ENCODE measurements around the gene USP49.

The USP49 gene

GRCh38 chr6:41922154-41922553, 27.0 kb upstream of the USP49 start:
- no peak for DNase-seq (ENCODE audit: low read depth)
- H3K4me3 ChIP-seq (replicated peaks; ENCODE audit: low read depth, low read length) = peak overlapping the region; percentile 98
- TF ChIP-seq, protein P1, sequence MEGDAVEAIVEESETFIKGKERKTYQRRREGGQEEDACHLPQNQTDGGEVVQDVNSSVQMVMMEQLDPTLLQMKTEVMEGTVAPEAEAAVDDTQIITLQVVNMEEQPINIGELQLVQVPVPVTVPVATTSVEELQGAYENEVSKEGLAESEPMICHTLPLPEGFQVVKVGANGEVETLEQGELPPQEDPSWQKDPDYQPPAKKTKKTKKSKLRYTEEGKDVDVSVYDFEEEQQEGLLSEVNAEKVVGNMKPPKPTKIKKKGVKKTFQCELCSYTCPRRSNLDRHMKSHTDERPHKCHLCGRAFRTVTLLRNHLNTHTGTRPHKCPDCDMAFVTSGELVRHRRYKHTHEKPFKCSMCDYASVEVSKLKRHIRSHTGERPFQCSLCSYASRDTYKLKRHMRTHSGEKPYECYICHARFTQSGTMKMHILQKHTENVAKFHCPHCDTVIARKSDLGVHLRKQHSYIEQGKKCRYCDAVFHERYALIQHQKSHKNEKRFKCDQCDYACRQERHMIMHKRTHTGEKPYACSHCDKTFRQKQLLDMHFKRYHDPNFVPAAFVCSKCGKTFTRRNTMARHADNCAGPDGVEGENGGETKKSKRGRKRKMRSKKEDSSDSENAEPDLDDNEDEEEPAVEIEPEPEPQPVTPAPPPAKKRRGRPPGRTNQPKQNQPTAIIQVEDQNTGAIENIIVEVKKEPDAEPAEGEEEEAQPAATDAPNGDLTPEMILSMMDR (IDR thresholded peaks at IDR 0.05; ENCODE audit: low read length, missing control alignments) = no peak

- DNase-seq (ENCODE audit: low read depth) = no peak
- TF ChIP-seq, protein P1 (IDR thresholded peaks at IDR 0.05; ENCODE audit: low read length, missing control alignments) = no peak
- H3K4me3 ChIP-seq (replicated peaks; ENCODE audit: low read depth, low read length) = peak overlapping the region; percentile 98
Observed at GRCh38 chr6:41921712-41921998, 26.5 kb upstream of the USP49 start.

DNA sequence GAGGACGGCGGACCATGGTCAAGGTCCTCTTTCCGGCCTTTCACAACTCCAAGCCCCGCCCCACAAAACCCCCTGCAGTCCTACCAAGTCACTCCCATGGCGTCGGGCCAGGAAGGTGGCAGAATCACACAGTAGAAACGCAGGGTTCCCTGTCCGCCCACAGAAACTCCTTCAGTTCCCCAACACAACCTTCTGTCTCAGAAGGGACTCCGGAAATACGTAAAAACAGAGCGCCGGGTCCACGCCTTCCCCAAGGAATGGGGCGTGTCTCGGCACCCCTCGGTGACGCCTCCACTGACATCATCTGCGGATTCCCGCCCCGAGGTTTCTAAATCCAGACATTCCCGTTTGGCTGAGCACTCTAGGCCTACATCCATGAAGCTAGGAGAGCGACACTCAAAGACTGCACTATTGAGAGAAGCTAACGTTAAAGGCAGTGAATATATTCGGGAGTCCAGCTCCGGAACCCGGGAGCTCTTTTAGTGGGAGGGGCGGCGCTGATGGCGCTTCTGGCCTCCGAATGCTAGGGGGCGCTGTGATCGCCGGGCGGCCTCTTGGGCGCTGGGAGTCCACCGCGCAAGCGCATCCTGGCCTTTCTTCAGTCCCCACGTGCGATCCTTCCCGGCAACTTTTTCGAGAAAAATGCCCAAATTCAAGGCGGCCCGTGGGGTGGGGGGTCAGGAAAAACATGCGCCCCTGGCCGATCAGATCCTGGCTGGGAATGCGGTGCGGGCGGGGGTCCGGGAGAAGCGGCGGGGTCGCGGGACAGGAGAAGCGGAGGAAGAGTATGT, 25.9 kb upstream of the USP49 start, which contains the start of the genes BYSL and MED20:
Gene BYSL, plus strand, starts transcription at position 579 of the 791 bp plus-strand sequence. Its CDS starts 64 bp downstream, at position 643.
Gene MED20, minus strand, starts transcription at position 219 of the 791 bp plus-strand sequence. Its CDS starts 121 bp downstream, at position 98.
- TF ChIP-seq, protein P1 (IDR thresholded peaks at IDR 0.05; ENCODE audit: low read length, missing control alignments) = peak; percentile 86
- peak within 1 kb of the TSS; percentile 98 for H3K4me3 ChIP-seq (replicated peaks; ENCODE audit: low read depth, low read length)
- DNase-seq (ENCODE audit: low read depth) = peak; percentile 96

DNA sequence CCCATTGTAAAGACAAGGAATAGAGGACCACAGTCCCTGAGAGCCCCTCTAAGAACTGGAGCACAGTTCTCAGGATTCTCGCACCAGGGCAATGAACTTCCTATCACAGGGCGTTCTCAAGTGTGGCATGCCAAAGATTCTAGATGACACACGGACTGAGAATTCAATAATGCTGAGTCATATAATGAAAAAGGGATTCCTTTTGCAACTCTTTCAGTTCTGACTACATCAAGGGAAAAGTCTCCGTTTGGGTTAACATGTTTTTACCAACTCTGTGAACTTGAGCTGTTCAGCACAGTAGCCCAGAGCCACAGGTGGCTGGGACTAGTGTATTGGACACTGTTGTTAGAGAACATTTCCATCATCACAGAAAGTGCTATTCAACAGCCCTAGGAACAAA, 22.4 kb upstream of the USP49 start:
- TF ChIP-seq, protein P1 (IDR thresholded peaks at IDR 0.05; ENCODE audit: low read length, missing control alignments) = no peak
- H3K4me3 ChIP-seq (replicated peaks; ENCODE audit: low read depth, low read length) = no peak overlapping the region
- peak; percentile 94 for DNase-seq (ENCODE audit: low read depth)

GRCh38 chr6:41914869-41915530, 19.8 kb upstream of the USP49 start:
- no peak overlapping the region for H3K4me3 ChIP-seq (replicated peaks; ENCODE audit: low read depth, low read length)
- TF ChIP-seq, protein P1 (IDR thresholded peaks at IDR 0.05; ENCODE audit: low read length, missing control alignments) = no peak
- no peak for DNase-seq (ENCODE audit: low read depth)

GRCh38 chr6:41914343-41914742, 19.2 kb upstream of the USP49 start:
- TF ChIP-seq, protein P1 (IDR thresholded peaks at IDR 0.05; ENCODE audit: low read length, missing control alignments) = no peak
- H3K4me3 ChIP-seq (replicated peaks; ENCODE audit: low read depth, low read length) = no peak overlapping the region
- no peak for DNase-seq (ENCODE audit: low read depth)
